H1 (cell line): ENCODE data around the gene HMGB1. TPM values are rescaled to one million over a fixed set of nuclear protein-coding genes. Genes with fewer than 3 reads are reported as not detected.

Experiments
- ATF2 ChIP-seq: IDR thresholded peaks from 2 replicates; pipeline ENCODE4 v1.6.1; 2012; ENCODE audit warnings: low read length, inconsistent platforms
- BACH1 ChIP-seq: IDR thresholded peaks from 2 replicates; pipeline ENCODE4 v1.6.1; 2012; ENCODE audit warnings: low read length, improper control_type of control experiment
- EZH2 ChIP-seq: fragments of 200-600 bp; sonication (generic); IDR thresholded peaks from 2 replicates; pipeline ENCODE4 v1.7.1; 2012; ENCODE audit warnings: low read depth, mild to moderate bottlenecking, moderate library complexity, low read length, inconsistent platforms; ENCODE audit not compliant: severe bottlenecking
- JUND ChIP-seq: IDR thresholded peaks from 2 replicates; pipeline ENCODE4 v1.6.1; 2011; ENCODE audit warnings: mild to moderate bottlenecking, improper control_type of control experiment, low read length
- KDM1A ChIP-seq: fragments of 200-600, 300-600 bp; sonication (generic); IDR thresholded peaks from 2 replicates; pipeline ENCODE4 v1.7.1; 2016; ENCODE audit warnings: mild to moderate bottlenecking, low read length, borderline replicate concordance
- KDM5A ChIP-seq: fragments of 200-600 bp; IDR thresholded peaks from 2 replicates; pipeline ENCODE4 v1.7.1; 2012; ENCODE audit warnings: mild to moderate bottlenecking, low read length, inconsistent platforms, mixed read lengths
- NRF1 ChIP-seq: IDR thresholded peaks from 2 replicates; pipeline ENCODE4 v1.6.1; 2011; ENCODE audit warnings: mild to moderate bottlenecking, low read depth, low read length, improper control_type of control experiment
- SIN3A ChIP-seq, 2 experiments: IDR thresholded peaks in 1 of 2; conservative IDR thresholded peaks in 1 of 2; 2 replicates each; pipeline ENCODE4 v1.6.1; 2011 to 2012; ENCODE audit warnings: low read length in 2 of 2, improper control_type of control experiment in 1 of 2, low read depth in 1 of 2, mild to moderate bottlenecking in 1 of 2
- YY1 ChIP-seq: IDR thresholded peaks from 2 replicates; pipeline ENCODE4 v1.6.1; 2011; ENCODE audit warnings: low read depth, mild to moderate bottlenecking, low read length
- polyA plus RNA-seq, 7 experiments: library from polyadenylated mRNA; depleted of rRNA in 3 of 7; stranded (reverse) in 5 of 7; unstranded in 2 of 7; fragments of >200 nt in 5 of 7; fragments of 200-250 nt in 2 of 7; gene quantifications; 1 replicate in 5 of 7; 2 replicates in 1 of 7; 4 replicates in 1 of 7; pipeline versions ENCODE4 v1.2.1 to v1.2.3, GENCODE V29; 2011 to 2013; ENCODE audit warnings: missing spikeins in 2 of 7, mixed read lengths in 2 of 7
- total RNA-seq: library from RNA; stranded (reverse); fragmentation: NEBNext Ultra II Directional; extraction: Animal tissue kit (Norgen Biotek cat#: 25700); gene quantifications from 2 replicates; pipeline ENCODE4 v1.2.1, GENCODE V29; 2021

HMGB1 gene
- total and polyA plus RNA-seq, 2 of the 8 experiments (the other 6 are each of a cell fraction or from before 2014, with no cell fraction given) = 123 to 776 TPM

GRCh38 chr13:30465593-30466357 lies at the start of gene HMGB1 (continued):
- TF ChIP-seq NRF1 (no peak), EZH2 (no peak), JUND (no peak), YY1 (peak; percentile 5; the same call in 1 of the 2 replicates), SIN3A (conservative IDR thresholded peaks at IDR 0.05 in 1 of 2, IDR thresholded peaks at IDR 0.05 in 1 of 2; ENCODE audit: low read depth in 1 of 2, low read length in 2 of 2) (peak; percentile 76 to 86; a peak in 2 of 4 replicates), KDM1A (no peak), KDM5A (no peak), ATF2 (peak; percentile 67; the same call in 1 of the 2 replicates), BACH1 (no peak)
